DND-41 (cell line): ENCODE measurements around the gene RBM47.

ENCODE experiments used
- CTCF ChIP-seq: IDR thresholded peaks from 2 replicates; pipeline ENCODE4 v1.5.1; 2012; ENCODE audit warnings: borderline replicate concordance, low read length, moderate library complexity, mild to moderate bottlenecking; ENCODE audit not compliant: poor library complexity, severe bottlenecking; ENCODE audit errors: extremely low read depth
- EZH2 ChIP-seq: IDR thresholded peaks from 3 replicates; pipeline ENCODE4 v1.6.1; 2012; ENCODE audit warnings: borderline replicate concordance, low read depth, mild to moderate bottlenecking, moderate library complexity, low read length, inconsistent platforms; ENCODE audit not compliant: severe bottlenecking

- TF ChIP-seq CTCF = no peak
- TF ChIP-seq EZH2 = no peak
These were observed 123.2 kb downstream of the RBM47 start for GRCh38 chr4:40506492-40506891.
